Neuron (in vitro differentiated cells): ENCODE results near the gene RUNX2.

Experiments used
- H2AFZ ChIP-seq: one replicate; pipeline ENCODE4 v1.6.1; 2013; ENCODE audit warnings: low read depth, mild to moderate bottlenecking, inconsistent platforms, low read length, moderate library complexity
- H3K27me3 ChIP-seq: one replicate; pipeline ENCODE4 v1.6.1; 2013; ENCODE audit warnings: low read length; ENCODE audit not compliant: insufficient read depth
- H3K36me3 ChIP-seq: one replicate; pipeline ENCODE4 v1.6.1; 2013; ENCODE audit warnings: low read length; ENCODE audit not compliant: insufficient read depth
- H3K4me1 ChIP-seq: one replicate; pipeline ENCODE4 v1.6.1; 2013; ENCODE audit warnings: low read length; ENCODE audit not compliant: insufficient read depth
- H3K4me3 ChIP-seq: 2 replicates; pipeline ENCODE4 v1.5.1; 2013; ENCODE audit warnings: mild to moderate bottlenecking, low read length, moderate library complexity
- H3K9me3 ChIP-seq: one replicate; pipeline ENCODE4 v1.6.1; 2013; ENCODE audit warnings: low read length

Gene RUNX2

DNA sequence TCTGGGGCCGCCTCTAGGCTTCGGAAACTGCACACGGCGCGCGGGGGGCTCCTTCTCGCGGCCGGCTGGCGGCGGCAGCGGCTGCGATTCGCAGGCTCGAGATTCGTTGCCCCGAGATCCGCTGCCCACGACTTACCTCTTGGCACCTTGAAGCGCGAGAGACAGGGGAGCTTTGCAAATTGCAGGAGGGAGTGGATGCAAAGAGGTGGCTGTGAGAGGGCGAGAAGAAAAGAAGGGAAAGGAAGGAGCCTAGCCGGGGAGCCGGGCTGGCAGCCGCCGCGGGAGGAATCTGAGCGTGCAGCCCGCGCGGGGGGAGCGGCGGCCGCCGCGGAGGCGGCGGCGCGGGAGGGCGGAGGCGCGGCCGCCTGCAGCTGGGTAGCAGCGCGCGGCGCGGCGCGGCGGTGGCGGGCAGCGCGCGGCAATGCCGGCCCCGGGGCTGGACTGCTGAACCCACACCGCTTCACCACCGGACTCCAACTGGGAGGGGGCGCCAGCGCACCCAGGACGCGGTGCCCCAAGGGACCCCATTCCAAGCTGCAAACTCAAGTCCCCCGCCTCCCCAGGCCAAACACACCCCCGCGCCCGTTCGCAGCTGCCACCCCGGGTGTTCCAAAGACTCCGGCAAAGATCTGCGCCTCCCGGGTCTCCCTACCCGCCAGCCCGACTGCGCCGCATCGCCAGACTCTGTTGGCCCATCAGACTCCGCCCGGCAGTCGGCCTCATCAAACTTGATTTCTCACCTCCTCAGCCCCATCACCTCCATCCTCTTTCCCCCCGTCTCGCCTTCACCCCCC lies 93.8 kb downstream of the RUNX2 start:
- peaks cover 32% of the 10 kb centered on the region for H3K4me1 ChIP-seq
- H3K4me3 ChIP-seq = peak overlapping the region; percentile 55
- H3K9me3 ChIP-seq = no peaks in the 10 kb centered on the region
- H3K36me3 ChIP-seq = no peaks in the 10 kb centered on the region
- peak overlapping the region; percentile 99 for H2AFZ ChIP-seq
- H3K27me3 ChIP-seq = no peaks in the 10 kb centered on the region

DNA sequence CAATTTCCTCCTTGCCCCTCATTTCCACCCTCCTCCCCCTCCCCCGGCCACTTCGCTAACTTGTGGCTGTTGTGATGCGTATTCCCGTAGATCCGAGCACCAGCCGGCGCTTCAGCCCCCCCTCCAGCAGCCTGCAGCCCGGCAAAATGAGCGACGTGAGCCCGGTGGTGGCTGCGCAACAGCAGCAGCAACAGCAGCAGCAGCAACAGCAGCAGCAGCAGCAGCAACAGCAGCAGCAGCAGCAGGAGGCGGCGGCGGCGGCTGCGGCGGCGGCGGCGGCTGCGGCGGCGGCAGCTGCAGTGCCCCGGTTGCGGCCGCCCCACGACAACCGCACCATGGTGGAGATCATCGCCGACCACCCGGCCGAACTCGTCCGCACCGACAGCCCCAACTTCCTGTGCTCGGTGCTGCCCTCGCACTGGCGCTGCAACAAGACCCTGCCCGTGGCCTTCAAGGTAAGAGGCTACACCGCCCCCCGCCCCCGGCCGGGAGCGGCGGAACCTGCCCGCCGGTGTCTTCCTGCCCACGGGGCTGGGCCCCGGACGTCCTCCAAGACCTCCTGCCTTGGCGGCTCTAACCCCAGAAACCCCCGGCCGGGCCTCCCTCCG lies 94.5 kb downstream of the RUNX2 start:
- peaks cover 32% of the 10 kb centered on the region for H3K4me1 ChIP-seq
- peak overlapping the region; percentile 99 for H2AFZ ChIP-seq
- H3K9me3 ChIP-seq = no peaks in the 10 kb centered on the region
- peak overlapping the region; percentile 55 for H3K4me3 ChIP-seq
- no peaks in the 10 kb centered on the region for H3K36me3 ChIP-seq
- H3K27me3 ChIP-seq = no peaks in the 10 kb centered on the region

DNA sequence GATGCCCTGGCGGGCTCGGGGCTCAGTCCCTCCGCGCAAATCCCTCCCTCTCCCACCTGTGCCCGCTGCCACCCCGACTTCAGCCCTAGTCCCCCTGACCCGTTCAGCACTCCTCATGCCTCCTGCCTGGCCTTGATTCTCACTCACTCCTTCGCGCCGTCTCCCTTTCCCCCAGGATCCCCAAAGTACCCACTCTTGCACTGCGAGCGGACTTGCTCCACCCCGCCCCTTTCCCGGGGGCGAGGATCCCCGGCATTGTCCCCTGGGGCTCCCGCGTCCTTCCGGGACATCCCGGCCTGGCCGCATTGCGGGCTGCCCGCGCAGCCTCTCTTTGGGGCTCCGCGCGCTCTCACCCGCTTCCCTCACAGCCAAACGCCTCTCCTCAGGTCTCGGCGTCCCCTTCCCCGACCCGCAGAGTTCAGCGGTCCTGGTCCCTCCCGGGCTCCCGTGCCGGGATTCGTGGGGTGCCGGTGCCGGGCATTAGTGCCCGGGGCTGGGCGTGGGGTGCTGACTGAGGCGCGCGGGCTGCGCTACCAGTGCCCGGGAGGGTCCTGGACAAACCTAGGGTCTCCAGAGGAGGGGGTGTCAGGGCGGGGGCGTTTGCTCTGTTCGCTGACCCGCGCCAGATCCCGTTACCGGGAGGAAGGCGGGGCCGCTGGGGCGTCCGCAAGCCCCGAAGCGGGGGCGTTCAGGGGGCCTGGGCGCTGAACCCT lies 95.1 kb downstream of the RUNX2 start:
- H3K36me3 ChIP-seq = no peaks in the 10 kb centered on the region

DNA sequence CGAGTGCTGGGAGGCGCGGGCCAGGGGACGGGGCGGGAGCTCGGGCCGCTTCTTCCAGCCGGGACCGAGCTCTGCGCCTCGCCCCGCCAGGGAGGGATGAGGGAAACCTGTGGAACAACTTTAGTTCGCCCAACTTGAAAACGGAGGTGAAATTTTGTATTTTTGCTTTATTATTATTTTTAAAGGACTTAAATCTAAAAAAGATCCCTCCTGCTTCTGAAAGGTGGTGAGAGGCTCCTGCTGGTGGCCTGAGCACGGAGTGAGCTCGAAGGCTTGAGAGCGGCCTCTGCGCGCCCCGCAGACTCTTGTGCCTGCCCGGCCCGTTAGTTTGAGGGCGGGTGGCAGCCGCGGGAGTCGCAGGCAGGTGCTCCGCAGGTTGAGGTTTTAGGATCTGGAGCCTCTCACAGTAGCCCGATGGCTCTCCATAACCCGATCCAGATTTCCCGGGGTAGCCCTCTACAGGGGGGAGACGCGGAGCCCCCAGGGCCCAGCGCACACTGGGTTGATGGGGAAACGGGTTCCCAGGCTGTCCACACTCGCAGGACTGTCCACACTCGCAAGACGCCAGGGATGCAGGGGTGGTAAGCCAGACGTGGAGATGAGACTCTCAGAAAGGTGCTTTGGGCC lies 95.8 kb downstream of the RUNX2 start:
- Histone ChIP-seq H3K4me3 (peak overlapping the region; percentile 55), H3K36me3 (no peaks in the 10 kb centered on the region), H3K27me3 (no peaks in the 10 kb centered on the region)

More for the DNA sequence above, 95.1 kb downstream of the RUNX2 start:
- H3K27me3 ChIP-seq = no peaks in the 10 kb centered on the region
- H2AFZ ChIP-seq = peak overlapping the region; percentile 99
- H3K4me1 ChIP-seq = peaks cover 32% of the 10 kb centered on the region
- peak overlapping the region; percentile 55 for H3K4me3 ChIP-seq
- H3K9me3 ChIP-seq = no peaks in the 10 kb centered on the region

DNA sequence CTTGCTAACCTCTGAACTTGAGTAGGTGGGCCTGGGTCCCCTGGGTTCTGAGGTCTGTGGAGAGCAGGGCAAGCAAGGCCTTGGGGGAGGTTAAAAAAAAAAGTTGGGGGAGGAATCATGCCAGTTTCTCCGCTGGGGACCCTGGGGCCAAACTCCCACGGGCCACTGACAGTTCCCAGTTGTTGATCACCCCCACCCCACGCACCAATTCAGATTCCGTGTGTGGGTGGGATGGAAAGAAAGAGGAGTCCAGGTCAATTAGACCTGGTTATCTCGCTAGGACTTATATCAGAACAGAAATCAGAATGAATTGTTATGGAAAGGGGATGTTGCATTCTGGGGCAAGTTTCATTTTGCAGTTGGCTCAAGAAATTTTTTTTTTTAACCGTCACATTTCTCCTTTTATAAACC lies 96.3 kb downstream of the RUNX2 start:
- no peaks in the 10 kb centered on the region for H3K27me3 ChIP-seq
- H3K4me3 ChIP-seq = peak overlapping the region; percentile 55

More for the DNA sequence above, 95.8 kb downstream of the RUNX2 start:
- Histone ChIP-seq H2AFZ (peak overlapping the region; percentile 99), H3K9me3 (no peaks in the 10 kb centered on the region), H3K4me1 (peaks cover 31% of the 10 kb centered on the region)

DNA sequence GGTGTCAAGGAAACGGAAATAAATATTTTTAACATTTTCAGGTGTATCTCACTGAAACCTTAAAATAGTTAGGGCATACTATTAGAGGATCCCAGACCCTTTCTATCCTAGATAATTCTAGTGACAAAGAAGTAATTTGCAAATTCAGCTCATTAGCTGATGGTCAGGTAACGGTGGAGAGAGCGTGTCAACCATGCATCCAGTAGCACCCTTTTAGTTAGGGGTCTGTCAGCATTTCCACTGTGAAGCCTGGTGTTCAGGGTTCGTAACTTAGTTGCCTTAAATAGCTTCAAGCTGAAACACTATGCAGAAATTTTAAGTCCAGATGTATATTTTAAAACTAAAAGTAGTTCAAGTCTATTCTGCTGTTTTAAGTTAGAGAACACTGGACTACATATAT lies 98.1 kb downstream of the RUNX2 start:
- no peaks in the 10 kb centered on the region for H3K27me3 ChIP-seq
- H3K9me3 ChIP-seq = no peaks in the 10 kb centered on the region
- no peak overlapping the region for H2AFZ ChIP-seq
- peaks cover 9% of the 10 kb centered on the region for H3K4me1 ChIP-seq
- no peak overlapping the region for H3K4me3 ChIP-seq
- H3K36me3 ChIP-seq = no peaks in the 10 kb centered on the region

More for the DNA sequence above, 96.3 kb downstream of the RUNX2 start:
- H2AFZ ChIP-seq = peak overlapping the region; percentile 99
- no peaks in the 10 kb centered on the region for H3K9me3 ChIP-seq
- no peaks in the 10 kb centered on the region for H3K36me3 ChIP-seq
- H3K4me1 ChIP-seq = peaks cover 26% of the 10 kb centered on the region

DNA sequence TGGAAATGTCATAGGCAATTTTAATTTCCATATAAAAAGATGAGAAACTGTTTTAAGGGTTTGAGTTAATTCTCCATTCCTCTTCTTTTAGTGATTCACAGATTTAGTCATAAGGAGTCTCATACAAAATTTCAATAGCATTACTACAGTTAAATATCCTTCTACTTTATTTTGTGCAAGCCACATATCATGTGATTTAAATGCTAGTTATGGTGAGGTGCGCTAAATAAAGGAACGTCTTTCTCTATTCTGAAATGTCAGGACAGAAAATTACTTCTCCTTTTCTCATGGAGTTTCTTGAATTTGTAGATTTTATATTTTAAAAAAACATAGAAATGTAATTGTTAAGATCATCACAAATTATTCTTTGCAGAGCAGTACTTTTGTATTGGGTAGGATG lies 99.6 kb downstream of the RUNX2 start:
- H3K4me1 ChIP-seq = peaks cover 6% of the 10 kb centered on the region
- no peaks in the 10 kb centered on the region for H3K9me3 ChIP-seq
- H3K27me3 ChIP-seq = no peaks in the 10 kb centered on the region
- H3K4me3 ChIP-seq = no peak overlapping the region
- no peaks in the 10 kb centered on the region for H3K36me3 ChIP-seq
- H2AFZ ChIP-seq = no peak overlapping the region

DNA sequence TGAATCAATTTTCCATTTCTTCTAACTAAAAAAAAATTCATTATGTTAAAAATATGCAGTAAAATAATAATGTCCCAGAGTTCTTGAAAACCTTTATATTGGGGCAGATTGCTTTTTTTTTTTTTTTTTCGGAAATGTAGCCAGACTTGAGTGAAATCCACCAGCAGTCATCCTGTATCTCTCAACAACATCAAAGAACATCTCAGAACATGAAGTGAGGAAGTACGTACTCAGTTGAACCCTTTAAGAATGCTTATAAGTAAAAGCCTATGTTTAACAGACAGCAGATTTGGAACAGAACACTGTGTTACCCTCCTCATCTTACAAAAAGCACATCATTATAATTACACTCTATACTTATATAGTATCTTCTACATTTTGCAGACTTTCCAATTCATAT lies 100.6 kb downstream of the RUNX2 start:
- Histone ChIP-seq H3K36me3 (no peaks in the 10 kb centered on the region), H3K9me3 (no peaks in the 10 kb centered on the region), H2AFZ (no peak overlapping the region), H3K4me3 (no peak overlapping the region), H3K27me3 (no peaks in the 10 kb centered on the region), H3K4me1 (no peaks in the 10 kb centered on the region)

DNA sequence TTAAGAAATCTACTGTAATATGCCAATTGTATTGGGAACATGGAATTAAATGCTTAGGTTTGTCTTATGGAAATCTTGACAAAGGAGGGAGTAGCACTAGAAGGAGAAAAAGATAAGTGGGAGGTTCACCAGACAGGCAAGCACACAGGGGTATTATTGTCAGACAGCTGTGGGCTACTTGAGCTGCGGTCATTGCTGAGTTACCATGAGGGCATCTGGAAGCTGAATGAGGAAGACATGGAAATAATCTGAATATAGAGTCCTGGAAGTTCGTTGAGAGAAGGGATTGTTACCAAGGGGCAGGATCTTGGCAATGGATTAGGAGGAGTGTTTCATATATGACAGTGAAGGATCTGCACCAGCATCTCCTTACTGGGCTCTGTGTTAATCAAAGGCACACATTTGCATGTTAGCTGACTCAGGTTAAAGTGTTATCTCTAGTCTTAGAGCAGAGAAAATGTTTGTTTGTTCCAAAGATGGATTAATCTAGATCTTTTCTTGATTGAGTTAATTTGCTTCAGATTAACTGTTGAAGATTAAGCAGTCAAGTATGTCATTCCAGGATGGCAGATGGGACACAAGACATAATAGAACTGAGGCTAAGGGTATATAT lies 102.6 kb downstream of the RUNX2 start:
- H3K4me1 ChIP-seq = no peaks in the 10 kb centered on the region
- no peaks in the 10 kb centered on the region for H3K36me3 ChIP-seq
- no peaks in the 10 kb centered on the region for H3K9me3 ChIP-seq
- no peak overlapping the region for H3K4me3 ChIP-seq
- no peak overlapping the region for H2AFZ ChIP-seq
- H3K27me3 ChIP-seq = no peaks in the 10 kb centered on the region

DNA sequence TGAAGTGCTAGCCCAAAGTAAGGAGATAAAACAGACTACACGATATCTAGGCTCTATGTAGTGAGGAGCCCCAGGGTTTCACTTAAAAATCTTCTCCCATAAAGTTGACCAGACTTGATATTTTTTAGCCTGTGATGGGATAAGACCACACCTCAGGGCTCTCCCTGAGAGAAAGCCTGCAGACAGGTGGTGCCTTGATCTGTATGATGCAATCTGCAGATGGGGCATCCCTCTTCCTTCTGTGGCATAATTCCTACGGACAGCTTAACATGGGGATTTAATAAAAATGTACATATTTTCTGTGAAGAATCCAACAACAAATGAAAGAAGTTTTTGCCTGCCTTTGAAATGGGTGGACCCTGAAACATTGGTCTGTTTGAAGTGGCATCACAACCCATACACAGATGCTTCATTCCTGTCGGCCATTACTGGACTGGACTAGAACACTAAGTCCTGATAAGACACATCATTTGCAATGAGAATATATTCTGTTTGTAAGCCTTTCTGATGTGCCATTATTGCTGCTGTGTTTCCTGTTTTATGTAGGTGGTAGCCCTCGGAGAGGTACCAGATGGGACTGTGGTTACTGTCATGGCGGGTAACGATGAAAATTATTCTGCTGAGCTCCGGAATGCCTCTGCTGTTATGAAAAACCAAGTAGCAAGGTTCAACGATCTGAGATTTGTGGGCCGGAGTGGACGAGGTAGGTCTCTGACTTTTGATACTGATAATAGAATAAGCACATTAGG lies 103.4 kb downstream of the RUNX2 start:
- Histone ChIP-seq H3K4me3 (no peak overlapping the region), H2AFZ (no peak overlapping the region), H3K27me3 (no peaks in the 10 kb centered on the region), H3K4me1 (no peaks in the 10 kb centered on the region), H3K9me3 (no peaks in the 10 kb centered on the region), H3K36me3 (no peaks in the 10 kb centered on the region)

DNA sequence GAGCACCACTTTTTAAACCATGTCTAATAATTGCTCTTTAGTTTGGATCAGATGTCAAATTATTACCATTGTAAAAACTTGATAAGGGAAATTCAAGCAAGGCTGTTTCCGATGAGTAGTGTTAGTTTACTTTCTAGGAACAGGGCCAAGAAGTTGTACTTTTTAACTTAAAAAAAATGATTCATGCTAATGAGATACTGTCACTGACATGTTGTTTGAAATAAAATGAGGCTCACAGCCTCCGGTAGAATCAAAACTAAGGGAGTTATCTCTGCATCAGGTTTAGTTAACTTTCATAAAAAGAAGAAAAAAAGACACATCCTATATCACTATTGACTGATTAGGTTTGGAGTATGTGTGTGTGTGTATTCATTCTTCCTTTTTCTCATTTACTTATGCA lies 104.8 kb downstream of the RUNX2 start:
- H3K27me3 ChIP-seq = no peaks in the 10 kb centered on the region
- no peak overlapping the region for H2AFZ ChIP-seq
- no peaks in the 10 kb centered on the region for H3K9me3 ChIP-seq
- H3K4me3 ChIP-seq = no peak overlapping the region
- no peaks in the 10 kb centered on the region for H3K36me3 ChIP-seq
- H3K4me1 ChIP-seq = no peaks in the 10 kb centered on the region
